Lung (tissue), 12 donors: ENCODE measurements around the gene GEMIN2. TPM values are rescaled to one million over a fixed set of nuclear protein-coding genes. Genes with fewer than 3 reads are reported as not detected.
A peak's percentile ranks its signal among the peaks of the same experiment; 100 is the strongest.

Experiments
- ATAC-seq: fragments of 200-7000 bp; cut with Tn5 transposase; one replicate; pipeline ENCODE4 v1.9.1; 2020; ENCODE audit warnings: moderate number of reproducible peaks; ENCODE audit not compliant: insufficient read depth, low FRiP score
- DNase-seq, 3 donors: peaks; one replicate each; pipeline ENCODE4 v3.0.0-alpha.2; 2013 to 2017
- H3K27ac ChIP-seq, 2 donors: one replicate each; pipeline ENCODE4 v1.5.1; 2013; ENCODE audit warnings: mild to moderate bottlenecking in 2 of 2, moderate library complexity in 2 of 2, control low read depth in 1 of 2, inconsistent platforms in 1 of 2, low read depth in 1 of 2, low read length in 1 of 2
- H3K27me3 ChIP-seq, 3 donors: one replicate each; pipeline ENCODE4 v1.5.1; 2013; ENCODE audit warnings: low read length in 2 of 3; ENCODE audit not compliant: control insufficient read depth in 3 of 3, insufficient read depth in 3 of 3
- H3K36me3 ChIP-seq, 4 donors: one replicate each; pipeline ENCODE4 v1.5.1; 2013; ENCODE audit warnings: low read length in 4 of 4, mild to moderate bottlenecking in 1 of 4, moderate library complexity in 1 of 4; ENCODE audit not compliant: control insufficient read depth in 4 of 4, insufficient read depth in 4 of 4
- H3K4me1 ChIP-seq, 5 donors: one replicate each; pipeline ENCODE4 v1.5.1; 2013; ENCODE audit warnings: low read length in 5 of 5, mild to moderate bottlenecking in 2 of 5, moderate library complexity in 1 of 5; ENCODE audit not compliant: control insufficient read depth in 5 of 5, insufficient read depth in 5 of 5
- H3K4me3 ChIP-seq: one replicate; pipeline ENCODE4 v1.5.1; 2013; ENCODE audit warnings: mild to moderate bottlenecking, control low read depth, moderate library complexity
- H3K9ac ChIP-seq, 2 donors: one replicate each; pipeline ENCODE4 v1.5.1; 2013; ENCODE audit warnings: low read length in 2 of 2, control low read depth in 1 of 2; ENCODE audit not compliant: insufficient read depth in 1 of 2
- H3K9me3 ChIP-seq, 4 donors: one replicate each; pipeline ENCODE4 v1.5.1; 2013; ENCODE audit warnings: low read length in 3 of 4, mild to moderate bottlenecking in 1 of 4, moderate library complexity in 1 of 4; ENCODE audit not compliant: control insufficient read depth in 4 of 4, insufficient read depth in 3 of 4
- WGBS, 2 donors: extraction: QIAGEN DNeasy Blood & Tissue Kit; methylation state at CpG; one replicate each; pipeline ENCODE4 v1.1.7; 2013; 5-methylcytosine and 5-hydroxymethylcytosine counted together
- polyA plus RNA-seq, 2 donors: library from polyadenylated mRNA; stranded (reverse); fragments of 200-250 nt; gene quantifications; one replicate each; pipeline ENCODE4 v1.2.1, GENCODE V29; 2013
- total RNA-seq, 2 donors: library from RNA; depleted of rRNA in 1 of 2; stranded (reverse); fragments of >200 nt in 1 of 2; gene quantifications; one replicate each; pipeline ENCODE4 v1.2.1, GENCODE V29; 2014 to 2021
- TF ChIP-seq, protein P1 (sequence below): IDR thresholded peaks from 2 replicates; pipeline ENCODE4 v1.5.1; 2012; ENCODE audit warnings: mild to moderate bottlenecking; ENCODE audit errors: control extremely low read depth, extremely low read depth
- donor health status: control.
- donor health status: control.
- donor health status: Bipolar disorder and iron deficiency.
- donor health status: healthy.
- donor health status: DM: yes; HTN: yes; CAD: no.

Gene GEMIN2
- total and polyA plus RNA-seq, 4 donors, result 7.3 to 19.8 (median 9.8) TPM

DNA sequence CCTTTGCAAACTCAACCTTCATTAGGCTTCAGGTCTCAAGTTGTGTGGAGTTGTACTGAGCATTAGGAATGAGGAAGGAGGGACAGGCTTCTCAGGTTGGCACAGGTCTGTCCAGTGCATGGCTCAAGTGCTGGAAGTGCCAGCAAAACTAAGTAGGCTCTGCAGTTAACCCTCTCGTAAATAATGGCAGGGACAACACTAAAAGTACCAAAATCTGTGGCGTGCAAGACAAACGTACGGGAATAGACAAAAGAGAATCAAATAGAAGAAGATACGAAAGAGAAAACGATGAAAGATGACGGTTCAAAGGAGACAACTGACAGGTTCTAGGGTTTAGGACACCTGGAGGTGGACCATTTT lies 55.4 kb downstream of the GEMIN2 start:
- H3K9me3 ChIP-seq, result peaks cover 0 to 2% (median 0%) of the 10 kb centered on the region in 4 donors

GRCh38 chr14:39173198-39173597 lies 59.1 kb downstream of the GEMIN2 start:
- whole genome bisulfite sequencing, 2 donors, result 80 to 93% methylated on average over 3 of the region's 3 CpGs
- Histone ChIP-seq H3K9ac (no peak overlapping the region), H3K36me3 (peaks cover 8 to 24% (median 14%) of the 10 kb centered on the region in 4 donors), H3K4me1 (peaks cover 0 to 22% (median 10%) of the 10 kb centered on the region in 5 donors), H3K4me3 (no peak overlapping the region), H3K27ac (no peak overlapping the region), H3K9me3 (peaks cover 0 to 2% (median 0%) of the 10 kb centered on the region in 4 donors), H3K27me3 (no peaks in the 10 kb centered on the region)
- TF ChIP-seq, protein P1, sequence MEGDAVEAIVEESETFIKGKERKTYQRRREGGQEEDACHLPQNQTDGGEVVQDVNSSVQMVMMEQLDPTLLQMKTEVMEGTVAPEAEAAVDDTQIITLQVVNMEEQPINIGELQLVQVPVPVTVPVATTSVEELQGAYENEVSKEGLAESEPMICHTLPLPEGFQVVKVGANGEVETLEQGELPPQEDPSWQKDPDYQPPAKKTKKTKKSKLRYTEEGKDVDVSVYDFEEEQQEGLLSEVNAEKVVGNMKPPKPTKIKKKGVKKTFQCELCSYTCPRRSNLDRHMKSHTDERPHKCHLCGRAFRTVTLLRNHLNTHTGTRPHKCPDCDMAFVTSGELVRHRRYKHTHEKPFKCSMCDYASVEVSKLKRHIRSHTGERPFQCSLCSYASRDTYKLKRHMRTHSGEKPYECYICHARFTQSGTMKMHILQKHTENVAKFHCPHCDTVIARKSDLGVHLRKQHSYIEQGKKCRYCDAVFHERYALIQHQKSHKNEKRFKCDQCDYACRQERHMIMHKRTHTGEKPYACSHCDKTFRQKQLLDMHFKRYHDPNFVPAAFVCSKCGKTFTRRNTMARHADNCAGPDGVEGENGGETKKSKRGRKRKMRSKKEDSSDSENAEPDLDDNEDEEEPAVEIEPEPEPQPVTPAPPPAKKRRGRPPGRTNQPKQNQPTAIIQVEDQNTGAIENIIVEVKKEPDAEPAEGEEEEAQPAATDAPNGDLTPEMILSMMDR, result no peak
- ATAC-seq (no peak), DNase-seq (no peak)

More for the DNA sequence above, 55.4 kb downstream of the GEMIN2 start:
- H3K4me1 ChIP-seq, result peaks cover 0 to 23% (median 12%) of the 10 kb centered on the region in 5 donors
- DNase-seq (no peak), ATAC-seq (no peak)
- peak overlapping the region; percentile 95 to 100 for H3K27ac ChIP-seq
- 0 to 1% methylated on average over 7 of the region's 7 CpGs for WGBS, 2 donors
- peaks cover 2 to 7% (median 4%) of the 10 kb centered on the region in 4 donors for H3K36me3 ChIP-seq
- H3K9ac ChIP-seq, result peak overlapping the region; percentile 96
- no peaks in the 10 kb centered on the region for H3K27me3 ChIP-seq
- H3K4me3 ChIP-seq, result peak overlapping the region; percentile 84
- TF ChIP-seq, protein P1, result no peak

DNA sequence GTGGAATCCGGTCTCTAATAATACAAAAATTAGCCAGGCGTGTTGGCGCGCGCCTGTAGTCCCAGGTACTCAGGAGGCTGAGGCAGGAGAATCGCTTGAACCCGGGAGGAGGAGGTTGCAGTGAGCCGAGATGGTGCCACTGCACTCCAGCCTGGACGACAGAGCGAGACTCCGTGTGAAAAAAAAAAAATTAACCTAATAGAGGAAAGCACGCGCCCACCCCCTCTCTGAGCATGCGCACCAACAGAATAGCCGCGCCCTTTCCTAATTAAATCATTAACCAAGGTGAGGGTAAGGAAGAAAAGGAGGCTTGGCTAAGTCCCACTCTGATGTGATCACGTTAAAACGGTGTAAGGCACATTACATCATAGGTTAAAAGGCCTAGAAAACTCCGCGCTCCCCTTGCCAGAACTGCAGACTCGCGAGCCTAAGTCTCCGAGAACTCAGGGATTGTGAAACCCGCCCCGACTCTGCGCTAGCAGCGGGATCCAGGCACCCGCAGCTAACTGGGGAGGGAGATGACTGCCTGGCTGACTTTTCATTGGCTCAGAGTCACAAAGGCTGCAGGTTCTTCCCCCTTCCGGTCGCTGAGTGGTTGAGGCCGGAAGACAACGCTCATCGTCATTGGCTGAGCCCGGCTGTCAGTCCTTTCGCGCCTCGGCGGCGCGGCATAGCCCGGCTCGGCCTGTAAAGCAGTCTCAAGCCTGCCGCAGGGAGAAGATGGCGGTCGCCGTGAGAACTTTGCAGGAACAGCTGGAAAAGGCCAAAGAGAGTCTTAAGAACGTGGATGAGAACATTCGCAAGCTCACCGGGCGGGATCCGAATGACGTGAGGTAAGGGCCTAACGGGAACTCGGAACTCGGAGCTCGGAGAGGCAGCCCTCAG lies 60.7 kb downstream of the GEMIN2 start, which contains the start of gene PNN:
Gene PNN, plus strand, starts transcription at position 695 of the 885 bp plus-strand sequence. Its CDS starts 26 bp downstream, at position 721.
- H3K9me3 ChIP-seq, result peaks cover 0 to 1% (median 0%) of the 10 kb centered on the region in 4 donors
- no peaks in the 10 kb centered on the region for H3K27me3 ChIP-seq
- 5% methylated on average over 56 of the region's 56 CpGs for WGBS, 2 donors
- ATAC-seq, result peak; percentile 95
- peak within 1 kb of the TSS; percentile 91 to 97 for H3K27ac ChIP-seq
- H3K4me1 ChIP-seq, result peaks cover 0 to 11% (median 0%) of the 10 kb centered on the region in 5 donors
- peak; percentile 99 to 100 (median 100) for DNase-seq
- H3K9ac ChIP-seq, result peak within 1 kb of the TSS; percentile 91 to 92
- TF ChIP-seq, protein P1, result no peak
- H3K4me3 ChIP-seq, result peak within 1 kb of the TSS; percentile 99
- peaks cover 12 to 32% (median 26%) of the 10 kb centered on the region in 4 donors for H3K36me3 ChIP-seq
